GM12891 (cell line): ENCODE results near the gene GALNT3.

Experiments used
- POLR2A ChIP-seq: IDR thresholded peaks from 2 replicates; pipeline ENCODE4 v1.6.1; 2011; ENCODE audit warnings: low read depth, low read length, control low read depth
- POLR2AphosphoS5 ChIP-seq: IDR thresholded peaks from 2 replicates; pipeline ENCODE4 v1.6.1; 2011; ENCODE audit warnings: low read depth, low read length, control low read depth
- POU2F2 ChIP-seq: IDR thresholded peaks from 2 replicates; pipeline ENCODE4 v1.6.1; 2011; ENCODE audit warnings: low read depth, mild to moderate bottlenecking, control low read depth, low read length, moderate library complexity
- SPI1 ChIP-seq: IDR thresholded peaks from 2 replicates; pipeline ENCODE4 v1.6.1; 2011; ENCODE audit warnings: low read depth, low read length, control low read depth
- TAF1 ChIP-seq: IDR thresholded peaks from 2 replicates; pipeline ENCODE4 v1.6.1; 2011; ENCODE audit warnings: low read depth, low read length, control low read depth

- TF ChIP-seq POU2F2 (no peak), POLR2AphosphoS5 (no peak), POLR2A (no peak), SPI1 (no peak), TAF1 (no peak)
These were observed 485 bp upstream of the GALNT3 start for GRCh38 chr2:165794536-165794928.
